ENCODE data around the gene FOLH1.
"Not testable (repeated sequence)": the region's sequence is repeated elsewhere in the genome, so short reads cannot be mapped to it uniquely, and the experiment has no call there.

The FOLH1 gene

GRCh38 chr11:49208006-49208721 is at the start of gene FOLH1:
TSS of gene FOLH1 (minus strand) at chr11:49208602. CDS start at chr11:49208409, 193 bp downstream.
- no peak for DNase-seq

- DNase-seq: not testable (repeated sequence)
These were observed 46.7 kb upstream of the FOLH1 start for GRCh38 chr11:49255148-49255547.

GRCh38 chr11:49251212-49251611 is 42.8 kb upstream of the FOLH1 start:
- not testable (repeated sequence) for DNase-seq

GRCh38 chr11:49250398-49251115 is 42.2 kb upstream of the FOLH1 start:
- DNase-seq: not testable (repeated sequence)

GRCh38 chr11:49249363-49249762 is 41.0 kb upstream of the FOLH1 start:
- not testable (repeated sequence) for DNase-seq

GRCh38 chr11:49233685-49234084 is 25.3 kb upstream of the FOLH1 start:
- DNase-seq: not testable (repeated sequence)

GRCh38 chr11:49233019-49233418 is 24.6 kb upstream of the FOLH1 start:
- DNase-seq: not testable (repeated sequence)

- DNase-seq: not testable (repeated sequence)
These were observed 23.3 kb upstream of the FOLH1 start for GRCh38 chr11:49231725-49232124.

GRCh38 chr11:49230534-49230933 is 22.1 kb upstream of the FOLH1 start:
- DNase-seq: not testable (repeated sequence)

- DNase-seq: not testable (repeated sequence)
These were observed 21.6 kb upstream of the FOLH1 start for GRCh38 chr11:49230001-49230400.

GRCh38 chr11:49229136-49229535 is 20.7 kb upstream of the FOLH1 start:
- not testable (repeated sequence) for DNase-seq

GRCh38 chr11:49225255-49225785 is 16.9 kb upstream of the FOLH1 start:
- DNase-seq: not testable (repeated sequence)

- no peak for DNase-seq
These were observed 12.7 kb upstream of the FOLH1 start for GRCh38 chr11:49221112-49221511.

GRCh38 chr11:49213026-49213560 is 4.7 kb upstream of the FOLH1 start:
- DNase-seq: no peak

GRCh38 chr11:49206999-49207398 is 1.4 kb downstream of the FOLH1 start:
- DNase-seq: not testable (repeated sequence)

- no peak for DNase-seq
These were observed 6.0 kb downstream of the FOLH1 start for GRCh38 chr11:49202287-49202976.

- not testable (repeated sequence) for DNase-seq
These were observed 11.6 kb downstream of the FOLH1 start for GRCh38 chr11:49196775-49197174.

GRCh38 chr11:49196002-49196401 is 12.4 kb downstream of the FOLH1 start:
- not testable (repeated sequence) for DNase-seq

- DNase-seq: not testable (repeated sequence)
These were observed 18.1 kb downstream of the FOLH1 start for GRCh38 chr11:49190287-49190686.

GRCh38 chr11:49186225-49186624 is 22.2 kb downstream of the FOLH1 start:
- not testable (repeated sequence) for DNase-seq

- DNase-seq: not testable (repeated sequence)
These were observed 22.8 kb downstream of the FOLH1 start for GRCh38 chr11:49185597-49185996.

- DNase-seq: not testable (repeated sequence)
These were observed 23.6 kb downstream of the FOLH1 start for GRCh38 chr11:49184756-49185155.

GRCh38 chr11:49177936-49178335 is 30.5 kb downstream of the FOLH1 start:
- DNase-seq: not testable (repeated sequence)

Data from cortex of kidney (tissue), 1 donor.